GM12873 (cell line): ENCODE results near the gene ARF4.

Experiments
- TF ChIP-seq, protein P1 (sequence below): IDR thresholded peaks from 2 replicates; pipeline ENCODE4 v1.5.1; 2012; ENCODE audit warnings: low read depth, mild to moderate bottlenecking, moderate library complexity, low read length, control low read depth; ENCODE audit not compliant: insufficient read depth; ENCODE audit errors: missing control alignments

ARF4 gene

GRCh38 chr3:57617739-57618138, 20.6 kb upstream of the ARF4 start:
- TF ChIP-seq, protein P1, sequence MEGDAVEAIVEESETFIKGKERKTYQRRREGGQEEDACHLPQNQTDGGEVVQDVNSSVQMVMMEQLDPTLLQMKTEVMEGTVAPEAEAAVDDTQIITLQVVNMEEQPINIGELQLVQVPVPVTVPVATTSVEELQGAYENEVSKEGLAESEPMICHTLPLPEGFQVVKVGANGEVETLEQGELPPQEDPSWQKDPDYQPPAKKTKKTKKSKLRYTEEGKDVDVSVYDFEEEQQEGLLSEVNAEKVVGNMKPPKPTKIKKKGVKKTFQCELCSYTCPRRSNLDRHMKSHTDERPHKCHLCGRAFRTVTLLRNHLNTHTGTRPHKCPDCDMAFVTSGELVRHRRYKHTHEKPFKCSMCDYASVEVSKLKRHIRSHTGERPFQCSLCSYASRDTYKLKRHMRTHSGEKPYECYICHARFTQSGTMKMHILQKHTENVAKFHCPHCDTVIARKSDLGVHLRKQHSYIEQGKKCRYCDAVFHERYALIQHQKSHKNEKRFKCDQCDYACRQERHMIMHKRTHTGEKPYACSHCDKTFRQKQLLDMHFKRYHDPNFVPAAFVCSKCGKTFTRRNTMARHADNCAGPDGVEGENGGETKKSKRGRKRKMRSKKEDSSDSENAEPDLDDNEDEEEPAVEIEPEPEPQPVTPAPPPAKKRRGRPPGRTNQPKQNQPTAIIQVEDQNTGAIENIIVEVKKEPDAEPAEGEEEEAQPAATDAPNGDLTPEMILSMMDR, result no peak

DNA sequence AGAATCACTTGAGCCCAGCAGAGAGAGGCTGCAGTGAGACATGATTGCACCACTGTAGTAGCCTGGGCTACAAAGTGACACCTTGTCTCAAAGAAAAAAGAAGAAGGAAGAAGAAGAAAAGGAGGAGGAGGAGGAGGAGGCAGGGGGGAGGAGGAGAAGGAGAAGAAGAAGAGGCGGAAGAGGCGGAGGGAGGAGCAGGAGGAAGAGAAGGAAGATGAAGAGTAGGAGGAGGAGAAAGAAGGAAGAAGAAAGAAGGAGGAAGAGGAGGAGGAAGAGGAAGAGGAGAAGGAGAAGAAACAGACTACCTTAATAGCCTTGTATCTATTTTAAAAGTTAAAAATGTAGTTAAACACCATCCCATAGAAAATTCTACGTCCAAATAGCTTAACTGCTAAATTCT, 19.1 kb upstream of the ARF4 start:
- TF ChIP-seq, protein P1, result no peak

DNA sequence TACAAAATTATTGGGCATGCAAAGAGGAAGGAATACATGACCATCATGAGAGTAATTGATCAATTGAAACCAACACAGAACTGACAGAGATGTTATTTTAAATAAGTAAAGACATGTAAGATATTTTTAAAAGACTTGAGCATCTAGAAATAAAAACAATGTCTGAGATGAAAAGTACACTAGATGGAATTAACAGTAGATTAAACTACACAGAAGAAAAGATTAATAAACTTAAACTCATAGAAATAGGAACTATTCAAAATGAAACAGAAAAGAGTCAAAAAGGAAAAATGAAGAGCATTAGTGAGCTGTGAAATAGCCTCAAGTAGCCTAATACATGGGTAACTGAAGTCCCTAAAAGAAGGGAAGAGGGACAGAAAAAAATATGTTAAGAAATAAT, 8.5 kb upstream of the ARF4 start:
- TF ChIP-seq, protein P1, result no peak

GRCh38 chr3:57604971-57605370, 7.8 kb upstream of the ARF4 start:
- TF ChIP-seq, protein P1, result no peak

DNA sequence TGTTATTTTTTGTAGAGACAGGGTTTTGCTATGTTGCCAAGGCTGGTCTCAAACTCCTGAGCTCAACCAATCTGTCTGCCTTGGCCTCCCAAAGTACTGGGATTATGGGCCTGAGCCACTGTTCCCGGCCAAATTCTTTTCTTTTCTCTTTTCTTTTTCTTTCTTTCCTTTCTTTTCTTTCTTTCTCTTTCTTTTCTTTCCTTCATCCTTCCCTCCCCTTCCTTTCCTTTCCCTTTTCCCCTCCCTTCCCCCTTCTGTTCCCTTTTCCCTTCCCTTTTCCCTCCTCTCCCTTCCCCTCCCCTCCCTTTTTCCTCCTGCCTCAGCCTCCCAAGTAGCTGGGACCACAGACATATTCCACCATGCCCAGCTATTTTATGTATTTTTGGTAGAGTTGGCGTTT, 3.1 kb upstream of the ARF4 start:
- TF ChIP-seq, protein P1, result no peak

DNA sequence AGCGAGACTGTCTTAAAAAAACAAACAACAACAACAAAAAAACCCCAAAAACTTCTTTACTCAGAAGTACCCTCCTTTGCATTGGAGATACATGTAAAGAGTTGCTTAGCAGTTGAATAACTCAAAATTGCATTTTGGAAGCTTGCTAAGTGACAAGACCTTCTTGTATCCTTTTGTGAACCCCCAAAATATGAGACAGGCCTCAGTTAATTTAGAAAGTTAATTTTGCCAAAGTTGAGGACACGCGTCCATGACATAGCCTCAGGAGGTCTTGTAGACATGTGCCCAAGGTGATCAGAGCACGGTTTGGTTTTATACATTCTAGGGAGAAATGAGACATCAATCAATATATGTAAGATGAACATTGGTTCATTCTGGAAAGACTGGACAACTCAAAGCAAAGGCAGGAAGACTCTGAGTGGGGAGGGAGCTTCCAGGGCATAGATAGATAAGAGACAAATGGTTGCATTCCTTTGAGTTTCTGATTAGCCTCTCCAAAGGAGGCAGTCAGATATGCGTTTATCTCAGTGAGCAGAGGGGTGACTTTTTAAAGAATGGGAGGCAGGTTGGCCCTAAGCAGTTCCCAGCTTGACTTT, 1.7 kb upstream of the ARF4 start:
- TF ChIP-seq, protein P1, result no peak

DNA sequence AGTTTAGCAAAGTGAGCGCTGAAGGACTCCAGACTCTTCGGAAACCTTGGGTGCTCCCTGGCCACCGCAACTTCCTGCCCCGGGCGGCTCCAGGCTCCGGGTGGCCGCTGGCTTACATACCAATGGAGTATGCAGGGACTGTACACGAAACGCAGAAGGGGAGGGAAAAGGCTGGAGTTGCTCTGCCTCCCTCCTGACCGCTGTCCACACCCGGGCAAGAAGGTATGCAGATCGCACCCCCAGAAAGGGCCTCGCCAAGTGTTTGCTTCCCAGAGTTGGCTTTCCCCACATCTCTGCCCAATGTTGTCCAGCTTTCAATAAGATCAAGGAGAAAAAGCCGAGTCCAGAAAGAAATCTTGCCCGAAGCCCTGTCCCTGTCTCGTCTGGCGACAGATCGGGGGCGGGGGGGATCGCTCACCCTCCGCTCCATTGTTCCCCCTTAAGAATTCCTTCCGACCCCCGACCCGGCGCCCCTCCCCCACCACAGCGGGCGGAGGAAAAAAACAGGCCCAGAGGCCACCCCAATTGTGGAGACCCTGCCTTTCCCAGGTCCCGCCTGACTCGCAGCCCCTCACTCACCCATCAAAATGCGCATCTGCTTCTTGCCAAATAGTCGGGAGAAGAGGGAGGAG, 533 bp downstream of the ARF4 start:
- TF ChIP-seq, protein P1, result no peak
